C4-2B (cell line): Measurements from ENCODE around the gene AGPAT3.

Source experiments
- H3K27ac ChIP-seq: fragments of 450-650 bp; 2 replicates; pipeline ENCODE4 v1.5.1; 2017
- CTCF ChIP-seq: fragments of 450-650 bp; conservative IDR thresholded peaks from 2 replicates; pipeline ENCODE4 v1.5.1; 2017; ENCODE audit warnings: mild to moderate bottlenecking
- ZFX ChIP-seq: fragments of 450-650 bp; IDR thresholded peaks from 2 replicates; pipeline ENCODE4 v1.6.1; 2017

The AGPAT3 gene

GRCh38 chr21:43877936-43878575, 13.0 kb downstream of the AGPAT3 start:
- no peak overlapping the region for H3K27ac ChIP-seq
- no peak for TF ChIP-seq ZFX
- TF ChIP-seq CTCF, result no peak

GRCh38 chr21:43879348-43880110, 14.5 kb downstream of the AGPAT3 start:
- TF ChIP-seq ZFX (no peak), CTCF (no peak)
- peak overlapping the region; percentile 38 for H3K27ac ChIP-seq

- H3K27ac ChIP-seq, result peak overlapping the region; percentile 38
- no peak for TF ChIP-seq ZFX
- no peak for TF ChIP-seq CTCF
Observed at GRCh38 chr21:43880111-43880985, 15.3 kb downstream of the AGPAT3 start.

GRCh38 chr21:43881283-43881682, 16.3 kb downstream of the AGPAT3 start:
- TF ChIP-seq CTCF (no peak), ZFX (no peak)

GRCh38 chr21:43881935-43882334, 16.9 kb downstream of the AGPAT3 start:
- H3K27ac ChIP-seq, result no peak overlapping the region
- TF ChIP-seq CTCF (no peak), ZFX (no peak)

More at GRCh38 chr21:43881283-43881682, 16.3 kb downstream of the AGPAT3 start:
- no peak overlapping the region for H3K27ac ChIP-seq

GRCh38 chr21:43882952-43883545, 18.0 kb downstream of the AGPAT3 start:
- TF ChIP-seq ZFX (no peak), CTCF (no peak)
- no peak overlapping the region for H3K27ac ChIP-seq
